Sigmoid colon (tissue), 4 donors: ENCODE data around the gene OARD1.

Experiments used
- CTCF ChIP-seq, 4 experiments: fragments of 450-650 bp in 3 of 4; fragments of 200-600 bp in 1 of 4; IDR thresholded peaks; one replicate each; pipeline ENCODE4 v1.5.1; 2016 to 2019; ENCODE audit warnings: antibody characterized with exemption in 4 of 4, mild to moderate bottlenecking in 3 of 4, moderate library complexity in 2 of 4
- POLR2AphosphoS5 ChIP-seq, 4 donors: sonication (generic); formaldehyde crosslinking; IDR thresholded peaks; one replicate each; pipeline ENCODE4 v1.6.1; 2017; ENCODE audit warnings: antibody characterized with exemption in 4 of 4

GRCh38 chr6:41028561-41029412 is 43.4 kb downstream of the OARD1 start:
- TF ChIP-seq CTCF (IDR thresholded peaks at IDR 0.05) (no peak), POLR2AphosphoS5 (IDR thresholded peaks at IDR 0.05) (no peak)
